Testis (tissue), 3 donors: ENCODE results near the gene FRAS1. TPM values are rescaled to one million over a fixed set of nuclear protein-coding genes. Genes with fewer than 3 reads are reported as not detected.

Experiments used
- DNase-seq: peaks from one replicate; pipeline ENCODE4 v3.0.0-alpha.2; 2019
- H3K27ac ChIP-seq, 2 donors: fragments of 200-600 bp; sonication (generic); one replicate each; pipeline ENCODE4 v1.5.1; 2019
- H3K27me3 ChIP-seq: fragments of 200-600 bp; sonication (generic); one replicate; pipeline ENCODE4 v1.5.1; 2019
- H3K36me3 ChIP-seq: fragments of 200-600 bp; sonication (generic); one replicate; pipeline ENCODE4 v1.5.1; 2017; ENCODE audit warnings: low read depth; ENCODE audit errors: missing control alignments
- H3K4me1 ChIP-seq: fragments of 200-600 bp; sonication (generic); one replicate; pipeline ENCODE4 v1.5.1; 2019
- H3K4me3 ChIP-seq, 2 donors: fragments of 200-600 bp; sonication (generic); one replicate each; pipeline ENCODE4 v1.5.1; 2017 to 2019
- H3K9me3 ChIP-seq: fragments of 200-600 bp; sonication (generic); one replicate; pipeline ENCODE4 v1.5.1; 2017
- POLR2A ChIP-seq: fragments of 450-650 bp; IDR thresholded peaks from one replicate; pipeline ENCODE4 v1.6.1; 2017; ENCODE audit warnings: antibody characterized with exemption, mild to moderate bottlenecking, moderate library complexity
- WGBS, 2 donors: methylation state at CpG; one replicate each; pipeline ENCODE4 v1.1.5; 2018; 5-methylcytosine and 5-hydroxymethylcytosine counted together
- intact Hi-C: fragments of 100-400 bp; cut with DNase I; formaldehyde crosslinking; loops from one replicate; pipeline ENCODE4 v1.15.1; 2023; ENCODE audit warnings: low total_unique reads
- polyA plus RNA-seq: library from polyadenylated mRNA; stranded (reverse); fragments of 350-450 nt; fragmentation: Illumina TruSeq; extraction: RNeasy Lipid Tissue Mini Kit (QIAGEN cat#74804); gene quantifications from one replicate; pipeline ENCODE4 v1.2.3, GENCODE V29; 2014; ENCODE audit warnings: low read depth, low replicate concordance; ENCODE audit not compliant: insufficient read depth
- small RNA-seq, 2 donors: library from RNA; depleted of rRNA; stranded (forward); fragments of <200 nt; gene quantifications; one replicate each; pipeline ENCODE3, GENCODE V24; 2016
- total RNA-seq, 2 donors: library from RNA; depleted of rRNA; stranded (reverse); fragments of >200 nt; gene quantifications; one replicate each; pipeline ENCODE4 v1.2.3, GENCODE V29; 2016
- TF ChIP-seq, protein P1 (sequence below), 3 experiments: fragments of 450-650 bp in 2 of 3; fragments of 200-600 bp in 1 of 3; sonication (generic) in 1 of 3; IDR thresholded peaks; one replicate each; pipeline ENCODE4 v1.5.1; 2016 to 2019; ENCODE audit warnings: antibody characterized with exemption in 3 of 3, mild to moderate bottlenecking in 2 of 3, moderate library complexity in 1 of 3

FRAS1 gene
- total and polyA plus RNA-seq, 3 donors from 2014 or later = 2.2 to 3.7 (median 3.5) TPM

DNA sequence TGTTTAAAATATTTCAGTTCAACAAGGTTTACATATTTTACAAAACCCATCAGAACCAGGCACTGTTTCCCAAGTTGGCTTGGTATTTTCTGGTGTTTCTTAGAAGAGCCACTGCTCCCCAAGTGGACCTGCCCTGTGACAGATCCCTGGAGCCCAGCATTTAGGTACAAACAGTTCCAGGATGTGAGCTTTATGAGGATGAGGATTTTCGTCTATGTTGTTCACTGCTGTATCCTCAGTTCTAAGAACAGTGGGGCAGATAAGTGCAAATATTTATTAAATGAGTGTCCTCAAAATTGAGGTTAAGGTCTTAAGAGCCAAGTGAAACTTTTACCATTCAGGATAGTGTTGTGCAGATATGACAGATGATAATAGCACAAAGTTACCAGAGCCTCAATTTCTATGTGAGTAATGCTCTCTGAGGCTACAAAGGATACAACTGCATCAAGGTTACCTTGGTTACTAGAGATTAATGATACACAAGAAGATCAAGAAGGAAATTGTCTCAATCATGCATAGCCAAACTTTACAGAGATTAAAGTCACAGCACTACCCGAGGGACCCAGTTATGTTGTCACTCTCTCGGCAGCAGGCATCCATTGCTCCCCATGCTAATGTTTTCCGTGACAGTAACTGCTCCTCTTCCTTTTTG, 531.9 kb downstream of the FRAS1 start:
- WGBS, 2 donors = 56 to 60% methylated on average over 4 of the region's 4 CpGs
- no peak for DNase-seq

DNA sequence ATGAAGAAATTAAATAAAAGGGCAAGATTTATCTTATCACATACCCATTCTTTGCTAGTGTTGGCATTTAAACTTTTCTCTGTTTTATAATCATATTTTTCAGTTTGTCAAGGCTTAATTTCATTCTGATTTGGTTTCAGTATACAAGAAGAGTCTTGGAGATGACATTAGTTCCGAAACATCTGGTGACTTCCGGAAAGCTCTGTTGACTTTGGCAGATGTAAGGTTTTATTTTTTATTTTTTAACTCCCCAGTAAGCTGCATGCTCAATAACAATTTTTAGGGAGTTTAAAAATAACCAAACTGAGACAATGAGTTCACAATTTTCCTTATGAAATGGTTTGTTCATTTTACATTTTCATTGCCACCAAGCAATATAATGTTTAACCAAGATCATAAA, 534.3 kb downstream of the FRAS1 start:
- no peak overlapping the region for H3K27ac ChIP-seq

More for the DNA sequence above, 531.9 kb downstream of the FRAS1 start:
- intact Hi-C loops = no loop called here
- Histone ChIP-seq H3K27me3 (no peaks in the 10 kb centered on the region), H3K36me3 (no peaks in the 10 kb centered on the region), H3K4me1 (no peaks in the 10 kb centered on the region), H3K27ac (no peak overlapping the region), H3K4me3 (no peak overlapping the region), H3K9me3 (no peaks in the 10 kb centered on the region)
- TF ChIP-seq POLR2A = no peak
- TF ChIP-seq, protein P1, sequence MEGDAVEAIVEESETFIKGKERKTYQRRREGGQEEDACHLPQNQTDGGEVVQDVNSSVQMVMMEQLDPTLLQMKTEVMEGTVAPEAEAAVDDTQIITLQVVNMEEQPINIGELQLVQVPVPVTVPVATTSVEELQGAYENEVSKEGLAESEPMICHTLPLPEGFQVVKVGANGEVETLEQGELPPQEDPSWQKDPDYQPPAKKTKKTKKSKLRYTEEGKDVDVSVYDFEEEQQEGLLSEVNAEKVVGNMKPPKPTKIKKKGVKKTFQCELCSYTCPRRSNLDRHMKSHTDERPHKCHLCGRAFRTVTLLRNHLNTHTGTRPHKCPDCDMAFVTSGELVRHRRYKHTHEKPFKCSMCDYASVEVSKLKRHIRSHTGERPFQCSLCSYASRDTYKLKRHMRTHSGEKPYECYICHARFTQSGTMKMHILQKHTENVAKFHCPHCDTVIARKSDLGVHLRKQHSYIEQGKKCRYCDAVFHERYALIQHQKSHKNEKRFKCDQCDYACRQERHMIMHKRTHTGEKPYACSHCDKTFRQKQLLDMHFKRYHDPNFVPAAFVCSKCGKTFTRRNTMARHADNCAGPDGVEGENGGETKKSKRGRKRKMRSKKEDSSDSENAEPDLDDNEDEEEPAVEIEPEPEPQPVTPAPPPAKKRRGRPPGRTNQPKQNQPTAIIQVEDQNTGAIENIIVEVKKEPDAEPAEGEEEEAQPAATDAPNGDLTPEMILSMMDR (IDR thresholded peaks at IDR 0.05) = no peak

DNA sequence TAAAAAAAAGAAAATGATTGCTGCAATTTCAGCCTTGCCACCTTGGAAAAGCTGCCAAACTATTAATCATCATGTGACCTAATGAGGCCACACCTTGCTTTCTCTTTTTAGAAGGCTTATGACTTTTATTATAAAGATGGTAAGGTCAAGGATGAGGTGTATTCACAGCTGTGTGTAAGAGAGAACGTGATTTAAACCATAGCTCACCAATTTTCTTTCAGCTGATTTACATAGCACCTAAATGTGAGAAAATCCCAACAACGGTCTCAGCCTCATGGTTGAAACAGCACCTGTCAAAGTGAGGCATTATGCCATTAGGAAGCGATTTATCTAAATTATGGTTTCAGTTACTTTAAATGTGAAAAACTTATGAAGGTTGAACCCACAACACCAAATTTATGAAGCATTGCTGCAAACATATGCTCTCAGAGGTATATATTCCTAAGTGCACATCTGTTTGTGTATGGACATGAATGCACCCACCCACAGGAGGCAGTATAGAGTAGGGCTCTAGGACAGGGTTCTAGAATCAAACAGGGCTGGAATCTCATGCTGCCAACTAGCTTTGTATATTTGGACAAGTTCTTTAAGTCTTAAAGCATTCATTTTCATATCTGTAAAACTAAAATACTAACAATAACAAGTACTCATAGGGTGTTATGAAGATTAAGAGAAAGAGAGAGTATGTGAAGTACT, 535.1 kb downstream of the FRAS1 start:
- WGBS, 2 donors = 66 to 78% methylated on average over 3 of the region's 3 CpGs

More for the DNA sequence above, 534.3 kb downstream of the FRAS1 start:
- DNase-seq = no peak
- no peaks in the 10 kb centered on the region for H3K27me3 ChIP-seq
- no peak overlapping the region for H3K4me3 ChIP-seq
- no peaks in the 10 kb centered on the region for H3K9me3 ChIP-seq
- no peaks in the 10 kb centered on the region for H3K4me1 ChIP-seq
- WGBS, 2 donors = 37 to 61% methylated on average over 2 of the region's 2 CpGs
- intact Hi-C loops = no loop called here
- H3K36me3 ChIP-seq = no peaks in the 10 kb centered on the region
- TF ChIP-seq, protein P1 (IDR thresholded peaks at IDR 0.05) = no peak
- no peak for TF ChIP-seq POLR2A

More for the DNA sequence above, 535.1 kb downstream of the FRAS1 start:
- H3K4me1 ChIP-seq = no peaks in the 10 kb centered on the region
- no peaks in the 10 kb centered on the region for H3K36me3 ChIP-seq
- TF ChIP-seq, protein P1 (IDR thresholded peaks at IDR 0.05) = peak in 1 of 3 experiments; percentile 23
- TF ChIP-seq POLR2A = no peak
- intact Hi-C loops = no loop called here
- H3K27me3 ChIP-seq = no peaks in the 10 kb centered on the region
- H3K9me3 ChIP-seq = no peaks in the 10 kb centered on the region
- H3K27ac ChIP-seq = no peak overlapping the region
- DNase-seq = no peak
- H3K4me3 ChIP-seq = no peak overlapping the region

Small RNA genes within 50 kb of the gene (small RNA-seq; reads per million reads assigned to genes)
- gene AC114801.3 = 0 reads per million in 2 donors

Other genes starting within 250 kb of the FRAS1 start
- 10 to 100 TPM; 21.0 to 25.7 TPM for gene CNOT6L, start 238.0 kb upstream of the FRAS1 start, total RNA-seq
- gene CNOT6L, start 238.0 kb upstream of the FRAS1 start, polyA plus RNA-seq = 23.1 TPM
- gene MRPL1, start 194.5 kb upstream of the FRAS1 start, total RNA-seq = 10 to 100 TPM; 16.6 to 17.9 TPM
- 11.5 TPM for gene MRPL1, start 194.5 kb upstream of the FRAS1 start, polyA plus RNA-seq